ENCODE results near the gene COIL.

The COIL gene

GRCh38 chr17:56960596-56961538 lies at the start of gene COIL:
Gene COIL, minus strand, starts transcription at chr17:56961050. Its CDS starts 31 bp downstream, at chr17:56961019.
- DNase-seq (ENCODE audit: low spot score in 2 of 2) (peak; percentile 94 to 97), ATAC-seq (ENCODE audit: low read depth) (peak; percentile 96)
- no peaks in the 10 kb centered on the region for H3K27me3 Mint-ChIP-seq
- peaks cover 9% of the 10 kb centered on the region for H3K4me1 Mint-ChIP-seq
- no peaks in the 10 kb centered on the region for H3K36me3 Mint-ChIP-seq
- peak within 1 kb of the TSS; percentile 88 for H3K4me3 Mint-ChIP-seq
- H3K27ac Mint-ChIP-seq: peak within 1 kb of the TSS; percentile 82
- H3K9me3 Mint-ChIP-seq: no peaks in the 10 kb centered on the region

- Mint-ChIP-seq H3K4me3 (no peak overlapping the region), H3K27ac (peak overlapping the region; percentile 58)
- peak; percentile 27 for ATAC-seq (ENCODE audit: low read depth)
These were observed 49.6 kb upstream of the COIL start for GRCh38 chr17:57010487-57010886.

DNA sequence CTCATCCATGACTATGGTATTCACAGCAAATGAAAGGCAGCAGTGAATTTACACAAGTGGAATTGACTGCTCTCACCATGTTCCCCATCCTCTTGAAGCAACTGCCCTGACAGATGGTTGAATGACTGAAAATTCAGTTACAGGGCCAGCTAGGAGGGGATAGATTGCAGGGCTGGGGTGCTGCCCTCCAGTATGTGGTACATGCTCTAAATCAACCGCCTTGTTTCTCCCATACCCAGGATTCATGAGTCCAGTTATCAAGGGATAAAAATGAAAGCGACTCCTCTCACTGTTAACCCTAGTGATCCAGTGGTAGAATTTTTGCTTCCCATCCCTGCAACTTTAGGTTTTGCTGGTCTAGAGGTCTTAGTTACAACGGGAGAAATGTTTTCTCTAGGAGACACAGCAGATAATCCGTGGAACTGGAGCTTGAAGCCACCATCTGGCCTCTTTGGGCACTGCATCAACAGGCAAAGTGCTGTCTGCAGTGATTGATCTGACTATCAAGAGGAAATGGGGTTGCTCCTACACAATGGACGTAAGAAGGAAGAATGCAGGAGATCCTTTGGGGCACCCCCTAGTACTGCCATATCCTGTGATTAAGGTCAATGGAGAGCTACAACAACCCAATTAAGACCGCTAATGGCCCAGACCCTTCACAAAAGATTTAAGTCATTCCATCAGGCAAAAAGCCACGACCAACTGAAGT lies 49.0 kb upstream of the COIL start:
- no peaks in the 10 kb centered on the region for H3K9me3 Mint-ChIP-seq
- DNase-seq (ENCODE audit: low spot score in 2 of 2) (peak; percentile 39 to 48), ATAC-seq (ENCODE audit: low read depth) (peak; percentile 62)
- H3K27ac Mint-ChIP-seq: peak overlapping the region; percentile 36
- H3K4me1 Mint-ChIP-seq: peaks cover 21% of the 10 kb centered on the region
- H3K4me3 Mint-ChIP-seq: peak overlapping the region; percentile 72
- peaks cover 2% of the 10 kb centered on the region for H3K36me3 Mint-ChIP-seq
- H3K27me3 Mint-ChIP-seq: no peaks in the 10 kb centered on the region

More at GRCh38 chr17:57010487-57010886, 49.6 kb upstream of the COIL start:
- Mint-ChIP-seq H3K36me3 (no peaks in the 10 kb centered on the region), H3K9me3 (no peaks in the 10 kb centered on the region), H3K27me3 (no peaks in the 10 kb centered on the region), H3K4me1 (peaks cover 15% of the 10 kb centered on the region)
- no peak for DNase-seq (ENCODE audit: low spot score in 2 of 2)

- no peak overlapping the region for H3K27ac Mint-ChIP-seq
- peaks cover 24% of the 10 kb centered on the region for H3K4me1 Mint-ChIP-seq
- ATAC-seq (ENCODE audit: low read depth): no peak
- H3K27me3 Mint-ChIP-seq: no peaks in the 10 kb centered on the region
- peaks cover 2% of the 10 kb centered on the region for H3K36me3 Mint-ChIP-seq
- no peak for DNase-seq (ENCODE audit: low spot score in 2 of 2)
- no peak overlapping the region for H3K4me3 Mint-ChIP-seq
- no peaks in the 10 kb centered on the region for H3K9me3 Mint-ChIP-seq
These were observed 48.1 kb upstream of the COIL start for GRCh38 chr17:57008958-57009357.

- Mint-ChIP-seq H3K27me3 (no peaks in the 10 kb centered on the region), H3K4me1 (peaks cover 35% of the 10 kb centered on the region), H3K27ac (peak overlapping the region; percentile 92), H3K36me3 (peaks cover 11% of the 10 kb centered on the region), H3K4me3 (peak overlapping the region; percentile 24), H3K9me3 (no peaks in the 10 kb centered on the region)
- DNase-seq (ENCODE audit: low spot score in 2 of 2): no peak
- ATAC-seq (ENCODE audit: low read depth): no peak
These were observed 45.2 kb upstream of the COIL start for GRCh38 chr17:57006040-57006439.

DNA sequence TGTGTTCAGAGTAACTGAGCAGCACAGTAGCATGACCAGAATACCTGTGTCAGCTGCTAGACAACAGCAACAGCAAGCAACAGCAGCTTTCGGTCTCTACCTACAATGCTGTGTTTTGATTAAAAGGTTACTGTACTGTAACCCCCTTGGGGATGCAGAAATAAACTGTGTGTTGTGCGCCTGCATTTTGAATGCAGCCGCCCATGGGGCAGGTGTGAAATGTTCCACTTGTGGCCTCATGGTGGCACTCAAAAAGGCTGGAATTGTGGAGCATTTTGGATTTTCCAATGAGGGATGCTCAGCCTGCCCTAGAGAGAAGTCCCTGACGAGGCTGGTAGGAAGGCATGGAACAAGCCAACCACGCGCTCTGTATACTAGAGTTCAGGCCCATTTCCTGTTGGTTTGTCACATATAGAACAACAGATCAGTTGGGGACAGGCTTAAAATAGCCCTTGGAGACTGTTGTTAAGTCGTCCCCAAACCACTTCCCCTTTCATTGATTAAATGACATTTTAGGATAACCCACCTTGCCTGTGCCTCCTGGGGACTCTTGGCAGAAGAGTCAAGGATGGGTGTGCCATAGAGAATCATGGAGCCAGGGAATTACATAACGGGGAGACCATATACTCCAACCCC lies 44.2 kb upstream of the COIL start:
- DNase-seq (ENCODE audit: low spot score in 2 of 2): peak; percentile 44 to 51
- peaks cover 17% of the 10 kb centered on the region for H3K36me3 Mint-ChIP-seq
- ATAC-seq (ENCODE audit: low read depth): peak; percentile 82
- peak overlapping the region; percentile 92 for H3K27ac Mint-ChIP-seq
- peak overlapping the region; percentile 76 for H3K4me3 Mint-ChIP-seq
- H3K27me3 Mint-ChIP-seq: no peaks in the 10 kb centered on the region
- H3K4me1 Mint-ChIP-seq: peaks cover 31% of the 10 kb centered on the region
- H3K9me3 Mint-ChIP-seq: no peaks in the 10 kb centered on the region

DNA sequence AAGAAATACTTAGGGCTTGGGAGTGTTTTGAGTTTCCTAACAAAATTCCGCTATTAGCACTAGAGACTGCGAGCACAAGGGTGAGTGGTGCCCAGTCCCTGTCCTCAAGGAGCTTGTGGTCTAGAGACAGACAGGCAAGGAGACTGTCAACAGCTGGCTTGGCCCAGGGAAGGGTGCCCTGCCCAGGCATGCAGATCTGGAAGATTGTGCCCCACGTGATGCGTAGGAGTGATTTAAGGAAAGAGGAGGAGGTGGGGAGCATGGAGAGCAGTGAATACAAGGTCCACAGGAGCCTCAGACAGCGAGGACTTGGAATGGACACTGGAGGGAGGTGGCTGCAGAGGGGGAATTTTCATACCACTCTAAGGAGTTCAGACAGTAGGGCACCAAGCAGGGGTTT lies 42.1 kb upstream of the COIL start:
- Mint-ChIP-seq H3K4me1 (peaks cover 28% of the 10 kb centered on the region), H3K4me3 (peak overlapping the region; percentile 67), H3K27me3 (no peaks in the 10 kb centered on the region), H3K27ac (peak overlapping the region; percentile 92), H3K36me3 (peaks cover 22% of the 10 kb centered on the region), H3K9me3 (no peaks in the 10 kb centered on the region)
- DNase-seq (ENCODE audit: low spot score in 2 of 2) (no peak), ATAC-seq (ENCODE audit: low read depth) (no peak)

GRCh38 chr17:57001541-57001940 lies 40.7 kb upstream of the COIL start:
- ATAC-seq (ENCODE audit: low read depth): no peak
- Mint-ChIP-seq H3K27me3 (no peaks in the 10 kb centered on the region), H3K9me3 (no peaks in the 10 kb centered on the region), H3K4me1 (peaks cover 28% of the 10 kb centered on the region), H3K36me3 (peaks cover 27% of the 10 kb centered on the region), H3K27ac (peak overlapping the region; percentile 45), H3K4me3 (no peak overlapping the region)
- no peak for DNase-seq (ENCODE audit: low spot score in 2 of 2)

DNA sequence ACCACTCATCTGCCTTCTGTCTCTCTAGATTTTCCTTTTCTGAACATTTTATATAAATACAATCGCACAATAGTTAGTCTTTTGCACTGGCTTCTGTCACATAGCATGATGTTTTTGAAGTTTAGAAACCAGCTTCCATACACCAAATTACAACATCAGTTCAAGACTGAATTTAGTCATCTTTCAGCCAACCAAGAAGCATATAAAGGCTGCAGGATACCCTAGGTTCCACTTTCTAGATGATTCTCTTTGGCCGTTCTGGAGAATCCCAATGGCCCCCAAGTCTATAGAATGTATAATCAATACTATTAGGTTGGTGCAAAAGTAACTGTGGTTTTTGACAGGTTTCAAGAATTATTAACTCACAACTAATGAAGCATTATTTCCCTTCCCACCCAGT lies 36.5 kb upstream of the COIL start:
- DNase-seq (ENCODE audit: low spot score in 2 of 2): no peak
- ATAC-seq (ENCODE audit: low read depth): no peak
- Mint-ChIP-seq H3K4me3 (no peak overlapping the region), H3K9me3 (no peaks in the 10 kb centered on the region), H3K27ac (no peak overlapping the region), H3K36me3 (peaks cover 28% of the 10 kb centered on the region), H3K4me1 (peaks cover 2% of the 10 kb centered on the region), H3K27me3 (no peaks in the 10 kb centered on the region)

- Mint-ChIP-seq H3K27ac (no peak overlapping the region), H3K4me3 (no peak overlapping the region), H3K27me3 (no peaks in the 10 kb centered on the region), H3K36me3 (peaks cover 32% of the 10 kb centered on the region), H3K9me3 (no peaks in the 10 kb centered on the region), H3K4me1 (peaks cover 2% of the 10 kb centered on the region)
- no peak for ATAC-seq (ENCODE audit: low read depth)
- DNase-seq (ENCODE audit: low spot score in 2 of 2): no peak
These were observed 34.9 kb upstream of the COIL start for GRCh38 chr17:56995766-56996165.

DNA sequence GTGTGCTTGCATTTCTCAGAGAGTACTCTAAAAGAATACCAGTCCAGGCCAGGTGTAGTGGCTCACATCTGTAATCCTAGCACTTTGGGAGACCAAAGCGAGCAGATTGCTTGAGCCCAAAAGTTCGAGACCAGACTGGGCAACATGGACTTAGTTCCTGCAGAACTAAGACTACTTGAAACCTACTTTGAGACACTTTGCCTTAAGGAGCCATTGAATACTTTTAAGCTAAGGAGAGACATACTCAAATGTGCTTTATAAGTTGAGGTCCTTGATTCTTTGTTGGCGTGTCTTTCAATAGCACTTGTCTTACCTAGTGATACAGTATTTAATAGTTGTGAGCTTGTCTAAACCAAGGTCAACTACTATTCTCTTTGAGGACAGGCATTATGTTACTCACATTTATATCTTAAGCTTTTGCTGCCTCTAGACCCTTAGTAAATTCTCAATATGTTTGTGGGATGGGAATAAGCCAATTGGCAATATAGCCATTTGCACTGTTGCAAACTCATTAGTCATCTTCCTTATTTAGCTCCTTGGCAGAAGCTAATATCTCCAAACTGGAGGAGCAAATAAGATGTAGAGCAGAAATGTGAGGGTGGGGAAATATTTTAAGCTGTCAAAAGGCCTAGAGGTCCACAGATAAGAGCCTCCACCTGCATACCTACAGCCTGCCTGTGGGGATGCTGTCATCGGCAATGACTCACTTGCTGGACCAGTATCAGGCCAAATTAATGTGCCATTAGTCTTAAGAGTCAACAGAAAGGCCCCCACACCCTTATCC lies 33.4 kb upstream of the COIL start:
- ATAC-seq (ENCODE audit: low read depth): no peak
- Mint-ChIP-seq H3K4me1 (peaks cover 2% of the 10 kb centered on the region), H3K27ac (no peak overlapping the region), H3K27me3 (no peaks in the 10 kb centered on the region), H3K36me3 (peaks cover 32% of the 10 kb centered on the region), H3K9me3 (no peaks in the 10 kb centered on the region), H3K4me3 (no peak overlapping the region)
- DNase-seq (ENCODE audit: low spot score in 2 of 2): no peak

DNA sequence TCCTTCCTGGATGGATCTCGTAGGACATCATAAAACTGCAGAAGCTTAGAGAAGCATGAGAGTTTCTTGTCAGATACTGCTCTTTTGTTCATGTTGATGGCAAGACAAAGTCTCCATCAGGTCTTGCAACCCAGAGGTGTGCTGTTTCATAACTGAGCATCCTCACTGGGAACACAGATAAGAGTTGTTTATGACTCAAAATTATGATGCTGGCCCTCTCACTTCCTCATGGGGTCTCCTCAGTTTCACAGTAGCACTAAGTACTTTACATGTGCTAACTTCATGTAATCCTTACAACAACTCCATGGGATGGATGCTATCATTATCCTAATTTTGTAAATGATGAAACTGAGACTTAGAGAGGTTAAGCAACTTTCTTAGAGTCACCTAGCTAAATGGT lies 31.5 kb upstream of the COIL start:
- no peaks in the 10 kb centered on the region for H3K4me1 Mint-ChIP-seq
- no peaks in the 10 kb centered on the region for H3K27me3 Mint-ChIP-seq
- peaks cover 33% of the 10 kb centered on the region for H3K36me3 Mint-ChIP-seq
- ATAC-seq (ENCODE audit: low read depth) (no peak), DNase-seq (ENCODE audit: low spot score in 2 of 2) (no peak)
- H3K4me3 Mint-ChIP-seq: no peak overlapping the region
- no peak overlapping the region for H3K27ac Mint-ChIP-seq
- no peaks in the 10 kb centered on the region for H3K9me3 Mint-ChIP-seq

GRCh38 chr17:56988901-56989572 lies 28.2 kb upstream of the COIL start:
- Mint-ChIP-seq H3K27ac (no peak overlapping the region), H3K27me3 (no peaks in the 10 kb centered on the region), H3K4me1 (no peaks in the 10 kb centered on the region), H3K9me3 (no peaks in the 10 kb centered on the region), H3K4me3 (no peak overlapping the region), H3K36me3 (peaks cover 39% of the 10 kb centered on the region)
- ATAC-seq (ENCODE audit: low read depth): no peak
- DNase-seq (ENCODE audit: low spot score in 2 of 2): no peak

Measured in memory B cell (primary cell).